GM18909 (cell line): Measurements from ENCODE around the gene FAM204A.

ENCODE experiments used
- ATAC-seq: cut with Tn5 transposase; IDR thresholded peaks from one replicate; pipeline ENCODE4 v1.9.1; 2021; ENCODE audit warnings: mild to moderate bottlenecking; ENCODE audit not compliant: unreplicated experiment, poor library complexity

FAM204A gene

GRCh38 chr10:118254654-118255053 lies 87.5 kb downstream of the FAM204A start:
- ATAC-seq = no peak

GRCh38 chr10:118253397-118253796 lies 88.7 kb downstream of the FAM204A start:
- no peak for ATAC-seq

GRCh38 chr10:118251791-118252190 lies 90.3 kb downstream of the FAM204A start:
- no peak for ATAC-seq

GRCh38 chr10:118249714-118250113 lies 92.4 kb downstream of the FAM204A start:
- no peak for ATAC-seq
